UCSD-AML1 (cell line): ENCODE data around the gene TRIM38.
"Not testable (repeated sequence)": the region's sequence is repeated elsewhere in the genome, so short reads cannot be mapped to it uniquely, and the experiment has no call there.

ENCODE experiments used
- DNase-seq: peaks from one replicate; lab custom pipeline; 2025; ENCODE audit not compliant: unreplicated experiment; lab: John Stamatoyannopoulos, UW

TRIM38 gene

DNA sequence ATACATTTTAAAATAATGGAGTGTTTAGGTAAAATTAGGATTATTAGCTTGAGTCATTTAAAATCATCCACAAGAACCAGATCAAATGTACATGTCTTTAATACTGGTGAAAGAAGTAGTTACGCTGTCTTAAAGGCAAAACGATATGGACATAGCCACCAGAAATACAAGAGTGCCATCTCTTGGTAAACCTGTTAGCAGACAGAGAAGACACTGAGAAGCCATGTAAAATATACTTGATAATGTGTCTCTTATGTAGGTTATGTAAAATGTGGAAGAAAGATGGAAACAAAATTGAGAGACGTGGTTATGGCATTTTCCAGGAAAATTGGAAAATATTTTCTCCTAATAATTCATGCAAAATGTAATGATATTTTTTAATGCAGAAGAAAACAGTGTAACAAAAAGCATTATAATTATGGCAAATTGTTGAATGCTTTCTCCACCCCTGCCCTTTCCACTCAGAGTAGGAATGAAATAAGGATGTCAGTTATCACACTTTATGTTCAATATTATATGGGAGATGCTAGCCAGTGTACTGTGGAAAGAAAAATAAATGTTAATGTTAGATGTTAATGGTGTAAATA is 19.9 kb upstream of the TRIM38 start:
- no peak for DNase-seq

DNA sequence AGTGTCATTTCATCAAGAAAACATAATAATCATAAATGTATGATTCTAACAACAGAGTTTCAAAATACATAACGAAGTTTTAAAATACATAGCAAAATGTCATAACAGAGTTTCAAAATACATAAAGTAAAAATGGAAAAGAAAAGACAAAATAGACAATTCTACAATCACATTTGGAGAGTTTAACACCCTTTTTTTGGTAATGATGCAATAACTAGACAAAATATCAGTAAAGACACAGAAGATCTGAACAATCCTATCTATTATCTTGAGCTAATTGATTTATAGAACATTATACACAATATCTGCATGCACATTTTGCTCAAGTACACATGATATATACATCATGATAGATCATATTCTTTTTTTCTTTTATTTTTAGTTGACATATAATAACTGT is 18.7 kb upstream of the TRIM38 start:
- no peak for DNase-seq

DNA sequence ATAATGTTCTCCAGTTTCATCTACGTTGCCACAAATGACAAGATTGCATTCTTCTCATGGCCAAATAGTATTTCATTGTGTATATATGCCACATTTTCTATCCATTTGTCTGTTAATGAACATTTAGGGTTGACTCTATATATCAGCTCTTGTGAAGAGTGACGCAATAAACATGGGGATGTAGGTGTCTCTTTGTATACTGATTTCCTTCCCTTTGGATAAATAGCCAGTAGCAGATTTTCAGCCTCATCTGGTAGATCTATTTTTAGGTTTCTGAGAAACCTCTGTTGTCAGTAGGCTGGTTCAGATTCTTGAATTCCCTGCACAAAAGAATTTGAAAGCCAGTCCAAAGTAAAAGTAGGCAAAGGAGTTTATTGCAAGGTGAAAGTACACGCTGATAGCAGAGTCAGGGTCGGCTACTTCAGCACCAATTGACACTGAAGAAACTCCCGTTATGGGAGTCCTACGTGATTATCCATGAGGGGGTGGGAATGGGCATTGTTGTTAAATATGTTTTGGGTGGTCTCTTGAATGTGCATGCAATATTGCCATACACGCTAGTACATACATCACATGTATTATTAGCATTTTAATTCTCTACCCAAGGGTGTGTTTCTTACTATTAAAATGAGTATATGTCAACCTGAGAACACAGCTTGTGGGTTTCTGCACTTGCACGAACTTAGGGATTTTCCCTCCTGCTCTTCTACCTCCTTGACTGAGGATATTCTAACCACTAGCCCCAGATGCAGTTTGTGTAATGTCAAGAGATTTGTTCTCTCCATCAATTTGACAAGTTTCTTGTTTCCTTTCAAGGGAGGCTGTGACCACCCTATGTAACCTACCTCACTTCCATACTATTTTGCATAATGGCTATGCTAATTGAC is 17.7 kb upstream of the TRIM38 start:
- DNase-seq = no peak

DNA sequence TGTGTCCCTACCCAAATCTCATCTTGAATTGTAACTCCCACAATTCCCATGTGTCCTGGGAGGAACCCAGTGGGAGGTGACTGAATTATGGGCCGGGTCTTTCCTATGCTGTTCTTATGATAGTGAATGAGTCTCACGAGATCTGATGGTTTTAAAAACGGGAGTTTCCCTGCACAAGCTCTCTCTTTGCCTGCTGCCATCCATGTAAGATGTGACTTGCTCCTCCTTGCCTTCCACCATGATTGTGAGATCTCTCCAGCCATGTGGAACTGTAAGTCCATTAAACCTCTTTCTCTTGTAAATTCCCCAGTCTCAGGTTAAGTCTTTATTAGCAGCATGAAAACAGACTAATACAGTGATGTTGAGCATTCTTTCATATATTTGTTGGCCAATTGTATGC is 16.9 kb upstream of the TRIM38 start:
- DNase-seq = not testable (repeated sequence)

DNA sequence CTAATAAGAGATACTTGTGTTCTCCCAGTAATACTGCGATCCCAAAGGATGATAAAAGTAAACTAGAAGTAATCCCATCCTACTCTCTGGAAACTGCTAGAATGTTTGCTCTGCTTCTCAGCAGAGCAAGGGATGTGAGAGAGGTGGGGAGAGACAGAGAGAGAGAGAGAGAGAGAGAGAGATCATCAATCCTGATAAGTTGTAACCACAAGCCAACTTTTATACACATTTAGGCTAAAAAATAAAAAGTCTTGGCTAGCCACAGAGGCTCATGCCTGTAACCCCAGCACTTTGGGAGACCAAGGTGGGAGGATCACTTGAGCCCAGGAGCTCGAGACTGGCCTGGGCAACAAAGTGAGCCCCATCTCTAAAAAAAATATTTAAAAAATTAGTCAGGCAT is 16.0 kb upstream of the TRIM38 start:
- no peak for DNase-seq

DNA sequence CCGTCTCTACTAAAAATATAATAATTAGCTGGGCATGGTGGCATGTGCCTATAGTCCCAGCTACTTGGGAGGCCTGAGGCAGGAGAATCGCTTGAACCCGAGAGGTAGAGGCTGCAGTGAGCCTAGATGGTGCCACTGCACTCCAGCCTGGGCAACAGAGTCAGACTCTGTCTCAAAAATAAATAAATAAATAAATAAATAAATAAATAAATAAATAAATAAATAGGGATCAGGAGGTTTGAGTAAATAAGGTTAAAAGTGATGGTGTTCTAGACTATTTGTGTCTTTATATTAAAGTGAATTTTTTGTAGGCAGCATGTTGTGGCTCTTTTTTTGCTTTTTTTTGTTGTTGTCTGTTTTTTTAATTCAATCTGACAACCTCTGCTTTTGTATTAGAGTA is 15.1 kb upstream of the TRIM38 start:
- DNase-seq = not testable (repeated sequence)

DNA sequence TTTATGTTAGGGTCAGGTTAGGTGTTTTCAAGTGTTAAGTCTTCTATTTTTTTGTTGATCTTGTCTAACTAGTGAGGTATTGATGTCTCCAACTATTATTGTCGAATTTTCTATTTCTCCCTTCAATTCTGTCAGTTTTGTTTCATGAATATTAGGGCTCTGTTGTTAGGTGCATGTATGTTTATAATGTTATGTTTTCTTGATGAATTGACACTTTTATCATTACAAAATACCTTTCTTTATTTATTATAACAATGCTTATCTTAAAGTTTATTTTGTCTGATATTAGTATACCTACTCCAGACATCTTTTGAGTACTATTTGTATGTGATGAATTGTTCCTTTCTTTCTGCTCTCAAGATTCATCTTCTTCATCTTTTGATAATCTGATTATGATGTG is 12.9 kb upstream of the TRIM38 start:
- DNase-seq = no peak

DNA sequence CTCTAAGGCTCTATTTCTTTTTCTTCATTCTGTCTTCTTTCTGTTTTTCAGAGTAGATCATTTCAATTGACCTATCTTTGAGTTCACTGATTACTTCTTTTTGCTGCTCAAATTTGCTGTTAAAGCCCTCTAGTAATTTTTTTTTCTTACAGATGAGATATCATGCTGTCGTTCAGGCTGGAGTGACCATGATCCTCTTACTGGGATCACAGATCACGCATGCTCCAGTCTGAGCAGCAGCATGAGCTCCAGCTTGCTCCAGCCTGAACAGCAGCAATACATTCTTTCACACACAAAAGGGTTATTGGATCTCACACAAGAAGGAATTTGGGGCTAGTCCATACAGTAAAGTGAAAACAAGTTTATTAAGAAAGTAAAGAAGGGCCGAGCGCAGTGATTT is 12.3 kb upstream of the TRIM38 start:
- DNase-seq = no peak

DNA sequence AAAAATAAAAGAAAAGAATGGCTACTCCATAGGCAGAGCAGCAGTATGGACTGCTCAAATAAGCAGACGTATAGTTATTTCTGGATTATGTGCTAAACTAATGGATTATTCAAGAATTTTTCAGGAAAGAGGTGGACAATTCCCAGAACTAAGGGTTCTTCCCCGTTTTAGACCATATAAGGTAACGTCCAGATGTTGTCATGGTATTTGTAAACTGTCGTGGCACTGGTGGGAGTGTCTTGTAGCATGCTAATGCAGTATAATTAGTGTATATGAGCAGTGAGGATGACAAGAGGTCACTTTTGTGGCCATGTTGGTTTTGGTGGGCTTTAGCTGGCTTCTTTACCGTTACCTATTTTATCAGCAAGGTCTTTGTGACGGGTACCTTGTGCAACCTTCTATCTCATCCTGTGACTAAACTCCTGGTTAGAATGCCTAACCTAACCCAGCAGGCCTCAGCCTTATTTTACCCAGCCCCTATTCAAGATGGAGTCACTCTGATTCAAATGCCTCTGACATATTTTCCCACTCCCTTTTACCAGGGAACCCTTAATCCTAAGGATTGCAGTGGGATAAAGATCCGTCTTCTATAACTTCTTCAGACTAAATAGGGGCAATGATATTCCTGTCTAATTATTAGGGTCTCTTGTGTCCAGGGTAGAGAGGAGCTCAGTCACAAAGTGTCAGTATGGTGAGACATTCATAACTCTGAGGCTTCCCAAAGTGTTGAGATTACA is 11.1 kb upstream of the TRIM38 start:
- DNase-seq = no peak

DNA sequence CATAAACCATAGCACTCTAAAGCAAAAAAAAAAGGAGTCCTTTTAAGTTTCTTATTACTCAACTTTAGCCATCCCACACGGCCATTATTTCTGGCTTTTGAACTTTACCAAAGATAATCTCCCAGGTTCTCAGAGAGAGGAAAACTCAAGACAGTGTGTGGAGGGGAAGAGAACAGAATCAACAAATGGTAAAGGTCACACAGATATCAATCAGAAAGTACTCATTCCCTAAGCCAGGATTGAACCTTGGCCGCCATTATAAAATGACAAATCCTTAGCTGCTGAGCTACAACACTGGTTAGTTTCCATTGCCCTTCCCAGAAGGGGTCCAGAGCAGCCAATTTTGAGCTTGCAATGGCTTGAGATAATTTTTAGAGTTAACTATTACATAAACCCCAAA is 10.1 kb upstream of the TRIM38 start:
- no peak for DNase-seq

DNA sequence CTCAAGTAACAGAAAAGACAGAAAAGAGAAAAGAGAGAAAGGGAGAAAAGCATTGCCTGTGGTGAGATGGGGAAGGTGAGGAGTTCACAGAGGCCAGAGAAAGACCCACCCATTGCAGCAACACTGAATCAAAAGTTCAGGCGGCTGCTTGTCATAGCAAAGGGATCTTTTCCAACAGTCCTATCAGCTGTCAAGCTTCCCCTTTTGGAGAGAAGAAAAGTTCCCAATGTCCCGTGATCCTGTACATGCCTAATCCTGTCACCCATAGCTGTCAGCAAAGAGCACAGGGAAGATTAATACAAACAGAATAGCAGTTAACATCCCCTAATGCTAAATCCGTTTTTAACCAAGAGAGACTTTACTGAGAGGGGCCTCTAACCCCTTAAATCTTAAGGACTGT is 8.9 kb upstream of the TRIM38 start:
- DNase-seq = no peak

DNA sequence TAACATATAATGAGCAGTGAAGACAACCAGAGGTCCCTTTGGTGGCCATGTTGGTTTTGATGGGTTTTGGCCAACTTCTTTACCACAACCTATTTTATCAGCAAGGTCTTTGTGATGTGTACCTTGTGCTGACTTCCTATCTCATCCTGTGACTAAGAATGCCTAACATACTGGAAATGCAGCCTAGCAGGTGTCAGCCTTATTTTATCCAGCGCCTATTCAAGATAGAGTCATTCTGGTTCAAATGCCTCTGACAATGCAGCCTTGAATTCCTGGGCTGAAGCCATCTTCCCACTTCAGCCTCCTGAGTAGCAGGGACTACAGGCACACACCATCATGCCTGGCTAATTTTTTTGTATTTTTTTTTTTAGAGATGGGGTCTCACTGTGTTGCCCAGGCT is 7.8 kb upstream of the TRIM38 start:
- no peak for DNase-seq

DNA sequence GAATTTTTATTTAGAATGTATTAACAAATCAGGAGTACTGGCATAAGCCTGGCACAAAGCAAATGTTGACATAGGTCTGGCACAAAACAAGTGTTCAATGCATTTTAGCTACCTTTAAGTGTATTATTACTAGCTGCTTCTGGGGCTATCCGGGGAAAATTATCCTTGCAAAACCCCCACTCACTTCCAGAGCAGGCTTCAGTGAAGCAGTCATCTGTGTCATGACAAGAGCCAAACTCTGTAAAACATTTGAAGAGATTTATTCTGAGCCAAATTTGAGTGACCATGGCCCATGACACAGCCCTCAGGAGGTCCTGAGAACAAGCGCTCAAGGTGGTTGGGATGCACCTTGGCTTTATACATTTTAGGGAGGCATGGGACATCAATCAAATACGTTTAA is 6.4 kb upstream of the TRIM38 start:
- no peak for DNase-seq

DNA sequence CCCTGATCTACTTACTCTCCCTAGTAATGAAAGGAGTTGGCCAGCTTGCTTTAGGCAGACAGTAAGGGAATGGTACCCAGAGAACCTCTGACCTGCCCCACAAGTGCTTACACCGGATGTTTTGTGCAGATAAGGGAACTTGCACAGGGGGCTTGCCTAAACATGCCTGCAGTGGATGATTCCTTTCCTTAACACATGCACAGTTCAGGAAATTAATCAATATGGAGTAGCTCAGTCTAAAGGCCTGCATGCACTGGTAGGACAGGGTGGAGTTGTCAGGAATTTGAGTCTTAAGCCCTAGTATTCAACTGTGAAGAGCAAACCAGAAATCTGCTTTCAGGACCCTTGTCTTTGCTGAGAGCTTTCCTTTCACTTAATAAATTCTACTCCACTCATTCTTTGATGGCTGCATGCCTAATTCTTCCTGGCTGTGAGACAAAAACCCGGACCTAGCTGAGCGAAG is 3.9 kb upstream of the TRIM38 start:
- DNase-seq = peak; percentile 22

DNA sequence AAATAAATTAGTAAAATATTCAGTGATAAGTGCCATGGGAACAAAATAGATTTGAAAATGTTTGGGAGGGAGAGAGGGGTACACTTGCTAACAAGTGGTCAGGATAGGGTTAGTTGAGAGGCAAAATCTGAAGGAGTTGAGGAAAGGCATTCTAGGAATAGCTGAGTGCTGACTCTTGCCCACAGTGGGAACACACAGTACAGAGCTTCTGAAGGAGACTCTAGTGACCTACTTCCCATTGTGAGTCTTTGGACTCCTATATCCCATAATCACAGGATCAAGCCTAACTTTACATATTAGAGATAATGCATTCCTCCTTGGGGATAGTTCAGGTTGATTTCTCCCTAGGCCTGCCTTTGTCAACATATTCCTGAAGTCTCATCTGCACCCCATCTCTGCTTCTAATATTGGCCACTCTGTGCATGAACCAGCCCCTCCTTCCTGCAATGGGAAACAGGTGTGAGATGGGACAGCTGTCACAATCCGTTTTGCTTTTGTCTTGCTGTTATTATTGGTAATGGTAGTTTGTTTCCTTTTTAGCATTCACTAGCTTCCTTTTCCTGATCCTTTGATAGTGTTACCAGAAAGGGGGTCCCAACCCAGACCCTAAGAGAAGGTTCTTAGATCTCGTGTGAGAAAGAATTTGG is 2.6 kb upstream of the TRIM38 start:
- DNase-seq = no peak

DNA sequence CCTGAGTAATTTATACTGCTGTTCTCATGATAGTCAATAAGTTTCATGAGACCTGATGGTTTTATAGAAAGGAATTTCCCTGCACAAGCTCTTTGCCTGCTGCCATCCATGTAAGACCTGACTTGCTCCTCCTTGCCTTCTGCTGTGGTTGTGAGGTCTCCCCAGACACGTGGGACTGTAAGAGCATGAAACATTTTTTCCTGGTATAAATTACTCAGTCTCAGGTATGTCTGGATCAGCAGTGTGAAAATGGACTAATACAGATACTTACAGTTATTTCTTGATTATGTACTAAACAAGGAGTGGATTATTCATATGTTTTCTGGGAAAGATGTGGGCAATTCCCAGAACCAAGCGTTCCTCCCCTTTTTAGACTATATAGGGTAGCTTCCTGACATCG is 1.9 kb upstream of the TRIM38 start:
- no peak for DNase-seq

DNA sequence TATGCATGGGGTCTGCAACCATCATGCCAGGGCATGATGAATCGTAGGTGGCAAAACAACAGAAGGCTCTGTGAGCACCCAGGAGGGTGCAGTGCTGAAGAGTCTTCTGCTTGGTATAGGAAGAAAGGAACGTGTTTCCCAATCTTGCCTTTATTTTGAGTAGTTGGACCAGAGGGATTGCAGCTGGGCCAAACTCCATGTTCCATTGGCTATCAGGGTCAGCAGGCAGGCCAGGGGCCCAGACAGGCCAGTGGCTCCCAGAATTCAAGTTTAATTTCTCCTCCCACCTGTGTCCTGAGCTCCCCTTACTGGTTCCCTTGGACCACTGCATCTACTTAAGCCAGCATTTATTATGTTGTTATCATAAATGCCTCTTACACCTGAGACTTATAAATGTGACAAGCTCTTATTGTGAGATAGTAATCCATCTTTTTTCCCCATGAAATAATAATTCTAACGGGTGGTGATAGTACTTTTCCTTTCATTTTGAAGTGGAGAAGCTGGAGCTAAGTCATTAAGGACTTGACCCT is 918 bp upstream of the TRIM38 start:
- DNase-seq = no peak

DNA sequence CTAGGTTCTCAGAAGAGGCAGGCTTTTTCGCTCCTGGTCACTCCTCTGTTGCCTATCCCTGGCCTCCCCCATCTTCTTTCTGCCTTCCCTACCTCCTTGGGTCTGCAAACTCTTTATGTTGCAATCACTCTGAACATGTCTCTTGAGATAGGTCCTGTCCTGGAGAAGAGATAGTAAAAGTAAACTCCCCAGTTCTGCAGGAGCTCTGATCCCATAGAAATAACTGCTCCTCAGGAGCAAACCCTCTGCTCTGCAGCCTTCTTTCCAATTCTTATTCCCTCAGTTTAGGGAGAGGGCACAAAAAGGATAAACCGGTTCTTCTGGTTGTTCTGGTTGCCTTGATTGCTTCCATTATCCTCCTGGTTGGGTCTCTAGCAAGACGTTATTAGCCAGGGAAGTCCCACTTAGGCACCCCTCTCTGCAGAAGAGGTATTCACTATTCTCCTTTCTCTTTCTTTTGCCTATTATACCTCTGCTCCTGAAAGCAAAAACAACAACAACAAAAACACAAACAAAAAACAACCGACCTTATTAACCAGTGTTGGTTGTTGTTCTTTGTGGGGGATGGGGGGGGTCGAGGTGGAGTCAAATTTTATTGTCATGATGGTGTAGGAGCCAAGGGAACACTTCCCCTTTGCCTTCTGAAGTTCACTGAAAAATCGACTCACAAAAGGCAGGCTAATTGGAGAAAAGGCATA is 973 bp downstream of the TRIM38 start:
- no peak for DNase-seq

DNA sequence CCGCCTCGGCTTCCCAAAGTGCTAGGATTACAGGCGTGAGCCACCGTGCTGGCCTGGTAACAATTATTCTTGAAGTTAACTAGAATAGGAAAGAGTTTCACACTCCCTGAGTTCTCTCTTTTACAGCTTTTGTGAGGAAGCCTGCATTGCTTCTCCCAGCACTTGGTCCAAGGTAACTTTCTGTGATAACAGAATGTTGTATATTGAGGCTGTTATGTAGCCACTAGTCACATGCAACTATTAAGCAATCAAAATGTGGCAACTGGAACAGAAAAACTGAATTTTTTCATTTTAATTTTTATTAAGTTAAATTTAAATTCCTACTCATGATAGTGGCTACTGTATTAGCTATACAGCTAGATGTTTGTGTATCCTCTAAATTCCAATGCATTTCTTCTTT is 2.5 kb downstream of the TRIM38 start:
- no peak for DNase-seq

DNA sequence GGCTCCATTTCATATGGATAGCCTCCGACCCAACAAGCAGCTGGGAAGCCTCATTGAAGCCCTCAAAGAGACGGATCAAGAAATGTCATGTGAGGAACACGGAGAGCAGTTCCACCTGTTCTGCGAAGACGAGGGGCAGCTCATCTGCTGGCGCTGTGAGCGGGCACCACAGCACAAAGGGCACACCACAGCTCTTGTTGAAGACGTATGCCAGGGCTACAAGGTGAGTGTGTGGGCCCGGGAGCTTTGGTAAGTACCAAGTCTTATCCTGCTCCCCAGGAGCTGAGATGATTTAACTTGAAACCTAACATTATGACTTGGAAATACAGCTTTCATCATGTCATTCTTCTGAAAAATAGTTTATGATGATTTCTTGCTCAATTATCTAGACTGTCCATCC is 4.1 kb downstream of the TRIM38 start:
- no peak for DNase-seq

DNA sequence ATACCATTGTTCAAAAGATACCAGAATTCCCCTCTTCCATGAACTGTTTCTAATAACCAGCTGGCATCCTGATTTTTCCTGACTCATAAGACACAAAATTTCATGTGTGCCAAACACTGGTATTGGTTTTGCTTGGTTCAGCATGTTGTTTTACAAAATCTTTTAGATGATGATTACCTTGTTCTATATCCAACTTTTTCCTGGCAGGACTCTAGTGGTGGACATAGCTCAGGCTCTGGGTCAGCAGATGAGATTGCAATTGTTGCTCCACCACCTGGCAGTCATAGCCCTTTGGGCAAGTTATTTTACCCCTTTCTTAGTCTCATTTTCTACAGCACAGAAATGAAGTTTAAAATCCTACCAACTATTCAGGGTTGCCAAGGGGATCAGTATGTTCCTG is 6.2 kb downstream of the TRIM38 start:
- DNase-seq = no peak
